HCT116 (cell line): ENCODE data around the gene EHBP1.

Source experiments
- CBX3 ChIP-seq: IDR thresholded peaks from 2 replicates; pipeline ENCODE4 v1.6.1; 2012; ENCODE audit warnings: low read depth
- CEBPB ChIP-seq: IDR thresholded peaks from 2 replicates; pipeline ENCODE4 v1.6.1; 2012; ENCODE audit warnings: low read depth
- EGR1 ChIP-seq: IDR thresholded peaks from 2 replicates; pipeline ENCODE4 v1.6.1; 2012; ENCODE audit warnings: low read depth
- EZH2 ChIP-seq: fragments of 200-600 bp; sonication (generic); IDR thresholded peaks from 2 replicates; pipeline ENCODE4 v1.6.1; 2017; ENCODE audit warnings: antibody characterized with exemption, mixed run types
- JUND ChIP-seq: IDR thresholded peaks from 2 replicates; pipeline ENCODE4 v1.6.1; 2012
- POLR2A ChIP-seq: IDR thresholded peaks from 2 replicates; pipeline ENCODE4 v1.7.0; 2011; ENCODE audit warnings: borderline replicate concordance; ENCODE audit not compliant: insufficient read depth, insufficient read length; ENCODE audit errors: extremely low read depth
- POLR2AphosphoS5 ChIP-seq: IDR thresholded peaks from 2 replicates; pipeline ENCODE4 v1.6.1; 2011; ENCODE audit warnings: mild to moderate bottlenecking, low read depth, low read length, moderate library complexity
- SIN3A ChIP-seq: IDR thresholded peaks from 2 replicates; pipeline ENCODE4 v1.6.1; 2012; ENCODE audit warnings: low read depth
- SP1 ChIP-seq: IDR thresholded peaks from 2 replicates; pipeline ENCODE4 v1.6.1; 2012; ENCODE audit warnings: low read depth
- YY1 ChIP-seq: IDR thresholded peaks from 2 replicates; pipeline ENCODE4 v1.6.1; 2011; ENCODE audit warnings: low read length, low read depth, moderate library complexity, mild to moderate bottlenecking; ENCODE audit not compliant: insufficient replicate concordance; ENCODE audit errors: extremely low read depth
- TF ChIP-seq, protein P1 (sequence below), 3 experiments: fragments of 200-600 bp in 1 of 3; sonication (generic) in 1 of 3; IDR thresholded peaks in 2 of 3; conservative IDR thresholded peaks in 1 of 3; 2 replicates each; pipeline ENCODE4 v1.5.1; 2012 to 2017; ENCODE audit warnings: low read depth in 2 of 3, low read length in 2 of 3, antibody characterized with exemption in 1 of 3, borderline replicate concordance in 1 of 3, control low read depth in 1 of 3, mild to moderate bottlenecking in 1 of 3, mixed read lengths in 1 of 3, mixed run types in 1 of 3, moderate library complexity in 1 of 3; ENCODE audit not compliant: insufficient read depth in 1 of 3
- TF ChIP-seq, protein P2 (sequence below): IDR thresholded peaks from 2 replicates; pipeline ENCODE4 v1.6.1; 2012
- TF ChIP-seq, protein P3 (sequence below): IDR thresholded peaks from 2 replicates; pipeline ENCODE4 v1.6.1; 2012; ENCODE audit warnings: low read depth
- TF ChIP-seq, protein P4 (sequence below): IDR thresholded peaks from 2 replicates; pipeline ENCODE4 v1.6.1; 2012

DNA sequence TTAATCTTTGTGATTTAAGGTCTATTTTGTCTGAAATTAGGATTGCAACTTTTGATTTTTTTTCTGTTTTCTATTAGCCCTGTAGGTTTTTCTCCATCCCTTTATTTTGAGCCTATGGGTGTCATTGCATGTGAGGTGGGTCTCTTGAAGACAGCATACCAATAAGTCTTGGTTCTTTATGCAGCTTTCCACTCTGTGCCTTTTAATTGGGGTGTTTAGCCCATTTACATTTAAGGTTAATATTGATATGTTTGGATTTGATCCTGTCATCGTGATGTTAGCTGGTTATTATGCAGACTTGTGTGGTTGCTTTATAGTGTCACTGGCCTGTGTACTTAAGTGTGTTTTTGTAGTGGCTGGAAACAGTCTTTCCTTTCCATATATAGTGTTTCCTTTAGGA is 17.7 kb downstream of the EHBP1 start:
- TF ChIP-seq POLR2A, result no peak
- no peak for TF ChIP-seq YY1
- TF ChIP-seq, protein P1, sequence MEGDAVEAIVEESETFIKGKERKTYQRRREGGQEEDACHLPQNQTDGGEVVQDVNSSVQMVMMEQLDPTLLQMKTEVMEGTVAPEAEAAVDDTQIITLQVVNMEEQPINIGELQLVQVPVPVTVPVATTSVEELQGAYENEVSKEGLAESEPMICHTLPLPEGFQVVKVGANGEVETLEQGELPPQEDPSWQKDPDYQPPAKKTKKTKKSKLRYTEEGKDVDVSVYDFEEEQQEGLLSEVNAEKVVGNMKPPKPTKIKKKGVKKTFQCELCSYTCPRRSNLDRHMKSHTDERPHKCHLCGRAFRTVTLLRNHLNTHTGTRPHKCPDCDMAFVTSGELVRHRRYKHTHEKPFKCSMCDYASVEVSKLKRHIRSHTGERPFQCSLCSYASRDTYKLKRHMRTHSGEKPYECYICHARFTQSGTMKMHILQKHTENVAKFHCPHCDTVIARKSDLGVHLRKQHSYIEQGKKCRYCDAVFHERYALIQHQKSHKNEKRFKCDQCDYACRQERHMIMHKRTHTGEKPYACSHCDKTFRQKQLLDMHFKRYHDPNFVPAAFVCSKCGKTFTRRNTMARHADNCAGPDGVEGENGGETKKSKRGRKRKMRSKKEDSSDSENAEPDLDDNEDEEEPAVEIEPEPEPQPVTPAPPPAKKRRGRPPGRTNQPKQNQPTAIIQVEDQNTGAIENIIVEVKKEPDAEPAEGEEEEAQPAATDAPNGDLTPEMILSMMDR (IDR thresholded peaks at IDR 0.05 in 2 of 3, conservative IDR thresholded peaks at IDR 0.05 in 1 of 3; ENCODE audit: borderline replicate concordance in 1 of 3, insufficient read depth in 1 of 3, low read depth in 2 of 3, low read length in 2 of 3), result no peak
- TF ChIP-seq POLR2AphosphoS5, result no peak
- no peak for TF ChIP-seq SP1
- no peak for TF ChIP-seq SIN3A
- TF ChIP-seq CBX3, result no peak
- no peak for TF ChIP-seq EZH2
- TF ChIP-seq EGR1, result no peak
- TF ChIP-seq, protein P2, sequence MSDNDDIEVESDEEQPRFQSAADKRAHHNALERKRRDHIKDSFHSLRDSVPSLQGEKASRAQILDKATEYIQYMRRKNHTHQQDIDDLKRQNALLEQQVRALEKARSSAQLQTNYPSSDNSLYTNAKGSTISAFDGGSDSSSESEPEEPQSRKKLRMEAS, result no peak
- TF ChIP-seq JUND, result no peak
- TF ChIP-seq, protein P3, sequence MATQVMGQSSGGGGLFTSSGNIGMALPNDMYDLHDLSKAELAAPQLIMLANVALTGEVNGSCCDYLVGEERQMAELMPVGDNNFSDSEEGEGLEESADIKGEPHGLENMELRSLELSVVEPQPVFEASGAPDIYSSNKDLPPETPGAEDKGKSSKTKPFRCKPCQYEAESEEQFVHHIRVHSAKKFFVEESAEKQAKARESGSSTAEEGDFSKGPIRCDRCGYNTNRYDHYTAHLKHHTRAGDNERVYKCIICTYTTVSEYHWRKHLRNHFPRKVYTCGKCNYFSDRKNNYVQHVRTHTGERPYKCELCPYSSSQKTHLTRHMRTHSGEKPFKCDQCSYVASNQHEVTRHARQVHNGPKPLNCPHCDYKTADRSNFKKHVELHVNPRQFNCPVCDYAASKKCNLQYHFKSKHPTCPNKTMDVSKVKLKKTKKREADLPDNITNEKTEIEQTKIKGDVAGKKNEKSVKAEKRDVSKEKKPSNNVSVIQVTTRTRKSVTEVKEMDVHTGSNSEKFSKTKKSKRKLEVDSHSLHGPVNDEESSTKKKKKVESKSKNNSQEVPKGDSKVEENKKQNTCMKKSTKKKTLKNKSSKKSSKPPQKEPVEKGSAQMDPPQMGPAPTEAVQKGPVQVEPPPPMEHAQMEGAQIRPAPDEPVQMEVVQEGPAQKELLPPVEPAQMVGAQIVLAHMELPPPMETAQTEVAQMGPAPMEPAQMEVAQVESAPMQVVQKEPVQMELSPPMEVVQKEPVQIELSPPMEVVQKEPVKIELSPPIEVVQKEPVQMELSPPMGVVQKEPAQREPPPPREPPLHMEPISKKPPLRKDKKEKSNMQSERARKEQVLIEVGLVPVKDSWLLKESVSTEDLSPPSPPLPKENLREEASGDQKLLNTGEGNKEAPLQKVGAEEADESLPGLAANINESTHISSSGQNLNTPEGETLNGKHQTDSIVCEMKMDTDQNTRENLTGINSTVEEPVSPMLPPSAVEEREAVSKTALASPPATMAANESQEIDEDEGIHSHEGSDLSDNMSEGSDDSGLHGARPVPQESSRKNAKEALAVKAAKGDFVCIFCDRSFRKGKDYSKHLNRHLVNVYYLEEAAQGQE, result no peak
- TF ChIP-seq CEBPB, result no peak
- TF ChIP-seq, protein P4, sequence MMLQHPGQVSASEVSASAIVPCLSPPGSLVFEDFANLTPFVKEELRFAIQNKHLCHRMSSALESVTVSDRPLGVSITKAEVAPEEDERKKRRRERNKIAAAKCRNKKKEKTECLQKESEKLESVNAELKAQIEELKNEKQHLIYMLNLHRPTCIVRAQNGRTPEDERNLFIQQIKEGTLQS, result no peak
